Hepatocyte (in vitro differentiated cells): ENCODE measurements around the gene ZBTB48. TPM values are rescaled to one million over a fixed set of nuclear protein-coding genes. Genes with fewer than 3 reads are reported as not detected.

Experiments used
- DNase-seq: peaks from one replicate; pipeline ENCODE4 v3.0.0-alpha.2; 2016; ENCODE audit warnings: low spot score
- H2AFZ ChIP-seq: fragments of 200-600 bp; sonication (generic); 2 replicates; pipeline ENCODE4 v1.6.0; 2016; ENCODE audit warnings: antibody characterized with exemption, mild to moderate bottlenecking
- H3K27ac ChIP-seq: fragments of 200-600 bp; sonication (generic); 2 replicates; pipeline ENCODE4 v1.5.1; 2016; ENCODE audit warnings: mild to moderate bottlenecking
- H3K27me3 ChIP-seq: fragments of 200-600 bp; sonication (generic); 2 replicates; pipeline ENCODE4 v1.6.1; 2016
- H3K36me3 ChIP-seq: fragments of 200-600 bp; sonication (generic); replicated peaks from 2 replicates; pipeline ENCODE4 v1.5.1; 2016; ENCODE audit warnings: low read depth; ENCODE audit not compliant: insufficient read depth
- H3K4me1 ChIP-seq: fragments of 200-600 bp; sonication (generic); 2 replicates; pipeline ENCODE4 v1.5.1; 2016; ENCODE audit warnings: mild to moderate bottlenecking, moderate library complexity; ENCODE audit not compliant: insufficient read depth
- H3K4me2 ChIP-seq: fragments of 200-600 bp; sonication (generic); 2 replicates; pipeline ENCODE4 v1.6.0; 2016
- H3K4me3 ChIP-seq: fragments of 200-600 bp; sonication (generic); 2 replicates; pipeline ENCODE4 v1.5.1; 2016; ENCODE audit warnings: mild to moderate bottlenecking
- H3K79me2 ChIP-seq: fragments of 200-600 bp; sonication (generic); 2 replicates; pipeline ENCODE4 v1.6.0; 2017; ENCODE audit warnings: mild to moderate bottlenecking
- H3K9me2 ChIP-seq: fragments of 200-600 bp; sonication (generic); replicated peaks from 2 replicates; pipeline ENCODE4 v1.6.0; 2017; ENCODE audit warnings: mild to moderate bottlenecking; ENCODE audit not compliant: insufficient read depth
- H3K9me3 ChIP-seq: fragments of 200-600 bp; sonication (generic); 2 replicates; pipeline ENCODE4 v1.5.1; 2016; ENCODE audit warnings: low read depth, mild to moderate bottlenecking
- H4K20me1 ChIP-seq: fragments of 200-600 bp; sonication (generic); 2 replicates; pipeline ENCODE4 v1.6.0; 2016; ENCODE audit warnings: mild to moderate bottlenecking; ENCODE audit not compliant: insufficient read depth, poor library complexity, severe bottlenecking
- EZH2 ChIP-seq: fragments of 200-600 bp; sonication (generic); IDR thresholded peaks from 2 replicates; pipeline ENCODE4 v1.6.1; 2016; ENCODE audit warnings: antibody characterized with exemption, mild to moderate bottlenecking, borderline replicate concordance
- EZH2phosphoT487 ChIP-seq: fragments of 200-600 bp; sonication (generic); IDR thresholded peaks from one replicate; pipeline ENCODE4 v1.6.1; 2018; ENCODE audit warnings: antibody characterized with exemption, mild to moderate bottlenecking, low read depth, moderate library complexity; ENCODE audit not compliant: unreplicated experiment, severe bottlenecking
- WGBS: methylation state at CpG from one replicate; pipeline ENCODE4 v1.1.6; 2016; ENCODE audit warnings: low lambda C conversion rate; ENCODE audit errors: missing lambda C conversion rate; 5-methylcytosine and 5-hydroxymethylcytosine counted together
- polyA plus RNA-seq: library from polyadenylated mRNA; unstranded; fragments of >200 nt; fragmentation: Nextera tagmentation; extraction: Ambion mirVana; gene quantifications from 2 replicates; pipeline ENCODE4 v1.2.1, GENCODE V29; 2016
- total RNA-seq: library from RNA; depleted of rRNA; stranded (reverse); fragments of >200 nt; gene quantifications from 2 replicates; pipeline ENCODE4 v1.2.3, GENCODE V29; 2014
- TF ChIP-seq, protein P1 (sequence below): fragments of 200-600 bp; sonication (generic); IDR thresholded peaks from 2 replicates; pipeline ENCODE4 v1.5.1; 2016; ENCODE audit warnings: antibody characterized with exemption, mild to moderate bottlenecking; ENCODE audit not compliant: poor library complexity

The ZBTB48 gene
- total and polyA plus RNA-seq, 2 experiments from 2014 or later: 22.9 to 24.8 TPM

DNA sequence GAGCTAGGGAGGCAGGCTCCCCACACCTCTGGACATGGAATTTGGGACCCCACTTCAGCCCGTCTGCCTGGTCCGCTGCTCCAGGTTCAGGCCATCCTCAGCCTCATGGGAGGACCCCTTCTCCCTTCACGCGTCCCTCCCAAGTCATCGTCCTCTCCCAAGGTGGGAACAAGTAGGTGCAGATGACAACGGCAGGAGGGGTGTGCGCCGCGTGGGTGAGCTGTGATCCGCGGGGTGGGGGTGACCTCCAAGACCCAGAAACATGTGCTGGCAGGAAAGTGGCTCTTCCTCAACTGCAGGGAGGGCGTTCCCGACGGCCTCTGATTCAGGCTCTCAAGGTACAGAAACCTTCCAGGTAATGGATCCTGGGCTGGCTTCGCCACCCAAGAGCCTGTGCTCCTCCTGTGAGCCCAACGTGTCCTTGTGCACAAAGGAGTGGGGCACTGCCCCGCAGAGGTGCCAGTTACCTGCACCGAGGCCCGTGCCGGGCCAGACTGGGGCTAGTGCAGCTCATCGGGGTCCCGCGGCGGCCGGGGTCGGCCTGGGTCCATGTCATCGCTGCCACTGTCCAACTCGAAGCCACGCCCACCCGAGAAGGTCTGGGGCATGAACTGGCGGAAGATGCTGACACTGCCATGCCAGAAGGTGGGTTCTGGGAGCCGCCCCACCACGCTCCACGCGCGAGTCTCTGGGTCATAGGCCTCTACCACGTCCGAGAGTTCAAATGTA lies 13.2 kb downstream of the ZBTB48 start:
- Histone ChIP-seq H4K20me1 (peaks cover 9% of the 10 kb centered on the region), H3K4me1 (no peaks in the 10 kb centered on the region), H3K4me2 (no peak overlapping the region), H3K4me3 (no peak overlapping the region), H3K9me3 (no peaks in the 10 kb centered on the region), H3K27ac (no peak overlapping the region), H2AFZ (no peak overlapping the region), H3K79me2 (peaks cover 20% of the 10 kb centered on the region), H3K36me3 (no peaks in the 10 kb centered on the region), H3K9me2 (no peaks in the 10 kb centered on the region), H3K27me3 (no peaks in the 10 kb centered on the region)
- no peak for DNase-seq
- TF ChIP-seq EZH2: no peak
- TF ChIP-seq EZH2phosphoT487: no peak
- TF ChIP-seq, protein P1, sequence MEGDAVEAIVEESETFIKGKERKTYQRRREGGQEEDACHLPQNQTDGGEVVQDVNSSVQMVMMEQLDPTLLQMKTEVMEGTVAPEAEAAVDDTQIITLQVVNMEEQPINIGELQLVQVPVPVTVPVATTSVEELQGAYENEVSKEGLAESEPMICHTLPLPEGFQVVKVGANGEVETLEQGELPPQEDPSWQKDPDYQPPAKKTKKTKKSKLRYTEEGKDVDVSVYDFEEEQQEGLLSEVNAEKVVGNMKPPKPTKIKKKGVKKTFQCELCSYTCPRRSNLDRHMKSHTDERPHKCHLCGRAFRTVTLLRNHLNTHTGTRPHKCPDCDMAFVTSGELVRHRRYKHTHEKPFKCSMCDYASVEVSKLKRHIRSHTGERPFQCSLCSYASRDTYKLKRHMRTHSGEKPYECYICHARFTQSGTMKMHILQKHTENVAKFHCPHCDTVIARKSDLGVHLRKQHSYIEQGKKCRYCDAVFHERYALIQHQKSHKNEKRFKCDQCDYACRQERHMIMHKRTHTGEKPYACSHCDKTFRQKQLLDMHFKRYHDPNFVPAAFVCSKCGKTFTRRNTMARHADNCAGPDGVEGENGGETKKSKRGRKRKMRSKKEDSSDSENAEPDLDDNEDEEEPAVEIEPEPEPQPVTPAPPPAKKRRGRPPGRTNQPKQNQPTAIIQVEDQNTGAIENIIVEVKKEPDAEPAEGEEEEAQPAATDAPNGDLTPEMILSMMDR: no peak
- 96% methylated on average over 37 of the region's 38 CpGs for WGBS

DNA sequence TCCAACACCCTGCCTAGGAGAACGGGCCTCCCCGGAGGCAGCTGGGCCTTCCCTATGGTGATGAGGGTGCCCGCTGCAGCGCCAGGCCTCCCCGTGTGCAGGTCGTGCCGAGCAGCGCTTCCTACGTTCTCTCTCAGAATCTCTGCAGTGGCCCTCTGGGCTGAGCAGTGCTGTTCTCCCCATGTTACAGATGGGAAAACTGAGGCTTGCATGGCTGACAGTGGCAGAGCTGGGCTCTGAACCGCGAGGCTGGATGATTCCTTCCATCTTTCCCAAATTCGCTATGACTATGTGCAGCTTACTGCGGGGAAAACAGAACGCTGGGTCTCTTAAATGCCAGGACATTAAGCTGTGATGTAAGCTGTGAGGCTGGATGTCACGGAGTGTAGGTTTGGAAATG lies 14.0 kb downstream of the ZBTB48 start:
- Histone ChIP-seq H2AFZ (no peak overlapping the region), H3K27ac (no peak overlapping the region), H3K79me2 (peaks cover 27% of the 10 kb centered on the region), H3K4me2 (no peak overlapping the region), H3K36me3 (no peaks in the 10 kb centered on the region), H3K9me3 (no peaks in the 10 kb centered on the region), H3K4me1 (no peaks in the 10 kb centered on the region), H3K27me3 (no peaks in the 10 kb centered on the region), H4K20me1 (peaks cover 13% of the 10 kb centered on the region), H3K9me2 (no peaks in the 10 kb centered on the region), H3K4me3 (no peak overlapping the region)
- 96% methylated on average over 15 of the region's 15 CpGs for WGBS
- DNase-seq: no peak
- no peak for TF ChIP-seq EZH2
- no peak for TF ChIP-seq EZH2phosphoT487
- TF ChIP-seq, protein P1: no peak

DNA sequence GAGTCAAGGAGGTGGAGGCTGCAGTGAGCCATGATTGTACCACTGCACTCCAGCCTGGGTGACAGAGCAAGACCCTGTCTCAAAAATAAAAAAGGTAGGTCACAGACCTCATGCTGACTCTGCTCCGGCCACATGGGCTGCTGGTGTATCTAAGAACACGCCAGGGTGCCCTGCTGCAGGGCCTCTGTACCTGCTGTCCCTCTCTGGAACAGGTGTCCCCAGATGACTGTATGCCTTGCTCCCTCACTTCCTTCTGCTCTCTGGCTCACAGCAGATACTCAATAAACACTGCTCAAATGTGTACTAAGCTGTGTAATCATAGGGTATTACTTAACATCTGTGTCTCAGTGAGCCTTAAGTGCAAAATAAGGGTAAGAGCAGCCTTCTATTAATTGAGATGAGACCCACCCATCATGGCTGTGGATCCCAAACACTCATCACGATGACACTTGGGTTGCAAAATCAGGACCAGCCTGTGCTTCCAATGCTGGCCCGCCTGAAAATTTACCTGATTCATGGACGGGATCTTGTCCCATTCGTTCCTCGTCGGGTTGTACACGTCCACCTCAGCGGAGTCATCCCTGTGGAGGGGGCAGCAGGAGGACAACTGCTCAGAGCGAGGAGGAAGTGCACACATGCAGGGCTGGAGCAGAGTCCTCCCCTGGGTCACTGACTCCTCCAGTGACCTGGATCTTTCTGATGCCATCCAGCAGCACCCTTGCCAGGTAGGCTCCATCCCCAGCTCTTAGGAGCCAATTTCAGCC lies 15.4 kb downstream of the ZBTB48 start:
- Histone ChIP-seq H3K79me2 (peaks cover 41% of the 10 kb centered on the region), H3K9me3 (no peaks in the 10 kb centered on the region), H3K36me3 (no peaks in the 10 kb centered on the region), H3K27me3 (no peaks in the 10 kb centered on the region), H3K4me3 (no peak overlapping the region), H4K20me1 (peaks cover 25% of the 10 kb centered on the region), H3K27ac (no peak overlapping the region), H2AFZ (no peak overlapping the region), H3K4me2 (no peak overlapping the region), H3K4me1 (peaks cover 8% of the 10 kb centered on the region), H3K9me2 (no peaks in the 10 kb centered on the region)
- DNase-seq: no peak
- WGBS: 96% methylated on average over 11 of the region's 11 CpGs
- no peak for TF ChIP-seq EZH2
- TF ChIP-seq, protein P1: no peak
